OCI-LY3 (cell line): ENCODE results near the gene CIB1.

ENCODE experiments used
- EZH2phosphoT487 ChIP-seq: fragments of 200-600 bp; shearing (Covaris generic); IDR thresholded peaks from 2 replicates; pipeline ENCODE4 v1.6.1; 2018; ENCODE audit warnings: antibody characterized with exemption, mixed run types, low read depth
- TF ChIP-seq, protein P1 (sequence below): fragments of 200-600, 300-600 bp; sonication (generic); IDR thresholded peaks from 2 replicates; pipeline ENCODE4 v1.5.1; 2014; ENCODE audit warnings: antibody characterized with exemption, low read length, low read depth

DNA sequence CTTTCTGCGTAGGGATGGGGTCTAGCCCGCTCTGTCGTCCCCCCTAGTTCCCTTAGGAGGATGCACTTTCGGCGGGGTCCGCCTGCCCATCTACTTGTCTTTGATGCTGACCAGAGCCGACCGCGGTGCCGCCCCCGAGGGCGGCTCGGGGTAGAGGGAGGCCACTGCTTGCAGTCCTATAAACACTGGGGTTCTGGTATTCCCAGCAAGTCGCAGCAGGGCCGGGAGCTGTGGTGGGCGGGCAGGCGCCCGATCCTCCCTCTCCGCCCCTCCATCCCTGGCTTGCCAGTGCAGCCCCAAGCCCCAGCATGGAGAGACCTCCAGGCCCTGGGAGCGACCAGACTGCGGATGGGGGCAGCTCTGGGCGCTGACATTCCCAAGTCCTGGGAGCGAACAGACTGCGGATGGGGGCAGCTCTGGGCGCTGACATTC lies 31.8 kb downstream of the CIB1 start:
- no peak for TF ChIP-seq EZH2phosphoT487
- TF ChIP-seq, protein P1, sequence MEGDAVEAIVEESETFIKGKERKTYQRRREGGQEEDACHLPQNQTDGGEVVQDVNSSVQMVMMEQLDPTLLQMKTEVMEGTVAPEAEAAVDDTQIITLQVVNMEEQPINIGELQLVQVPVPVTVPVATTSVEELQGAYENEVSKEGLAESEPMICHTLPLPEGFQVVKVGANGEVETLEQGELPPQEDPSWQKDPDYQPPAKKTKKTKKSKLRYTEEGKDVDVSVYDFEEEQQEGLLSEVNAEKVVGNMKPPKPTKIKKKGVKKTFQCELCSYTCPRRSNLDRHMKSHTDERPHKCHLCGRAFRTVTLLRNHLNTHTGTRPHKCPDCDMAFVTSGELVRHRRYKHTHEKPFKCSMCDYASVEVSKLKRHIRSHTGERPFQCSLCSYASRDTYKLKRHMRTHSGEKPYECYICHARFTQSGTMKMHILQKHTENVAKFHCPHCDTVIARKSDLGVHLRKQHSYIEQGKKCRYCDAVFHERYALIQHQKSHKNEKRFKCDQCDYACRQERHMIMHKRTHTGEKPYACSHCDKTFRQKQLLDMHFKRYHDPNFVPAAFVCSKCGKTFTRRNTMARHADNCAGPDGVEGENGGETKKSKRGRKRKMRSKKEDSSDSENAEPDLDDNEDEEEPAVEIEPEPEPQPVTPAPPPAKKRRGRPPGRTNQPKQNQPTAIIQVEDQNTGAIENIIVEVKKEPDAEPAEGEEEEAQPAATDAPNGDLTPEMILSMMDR = no peak
